SU-DHL-6 (cell line): Measurements from ENCODE around the gene OR6M1.

Experiments used
- H2AFZ ChIP-seq: fragments of 200-600 bp; sonication (generic); 2 replicates; pipeline ENCODE4 v1.6.1; 2014; ENCODE audit warnings: low read depth, mild to moderate bottlenecking, moderate library complexity, mixed read lengths, antibody characterized with exemption, low read length; ENCODE audit not compliant: severe bottlenecking
- H3F3A ChIP-seq: fragments of 200-600 bp; shearing (Covaris generic); 2 replicates; pipeline ENCODE4 v1.6.0; 2016; ENCODE audit warnings: antibody characterized with exemption, mild to moderate bottlenecking; ENCODE audit not compliant: insufficient read depth
- H3K27ac ChIP-seq: fragments of 200-600 bp; sonication (generic); 2 replicates; pipeline ENCODE4 v1.5.1; 2016; ENCODE audit warnings: low read depth, mild to moderate bottlenecking, low read length, moderate library complexity, mixed read lengths
- H3K27me3 ChIP-seq: fragments of 200-600 bp; sonication (generic), shearing (Covaris generic); 2 replicates; pipeline ENCODE4 v1.6.0; 2014; ENCODE audit warnings: mild to moderate bottlenecking, low read length
- H3K36me3 ChIP-seq: fragments of 200-600 bp; sonication (generic); 2 replicates; pipeline ENCODE4 v1.6.1; 2014; ENCODE audit warnings: mild to moderate bottlenecking, low read length, mixed read lengths
- H3K4me2 ChIP-seq: fragments of 300-600, 200-600 bp; shearing (Covaris generic), sonication (generic); 2 replicates; pipeline ENCODE4 v1.6.0; 2014; ENCODE audit warnings: low read length, low read depth, mild to moderate bottlenecking; ENCODE audit not compliant: poor library complexity, severe bottlenecking
- H3K4me3 ChIP-seq: fragments of 200-600 bp; sonication (generic); 2 replicates; pipeline ENCODE4 v1.5.1; 2014; ENCODE audit warnings: antibody characterized with exemption, low read length, mild to moderate bottlenecking, mixed read lengths; ENCODE audit not compliant: insufficient read depth, poor library complexity, severe bottlenecking
- H3K79me2 ChIP-seq: fragments of 200-600 bp; sonication (generic); 2 replicates; pipeline ENCODE4 v1.6.1; 2014; ENCODE audit warnings: mild to moderate bottlenecking, low read length, moderate library complexity; ENCODE audit not compliant: insufficient read depth
- H3K9ac ChIP-seq: fragments of 200-600 bp; sonication (generic); 2 replicates; pipeline ENCODE4 v1.7.0; 2014; ENCODE audit warnings: mild to moderate bottlenecking, low read length
- H3K9me2 ChIP-seq: fragments of 200-600 bp; sonication (generic); replicated peaks from 2 replicates; pipeline ENCODE4 v1.6.1; 2014; ENCODE audit warnings: low read length; ENCODE audit not compliant: insufficient read depth
- H3K9me3 ChIP-seq: fragments of 200-600 bp; sonication (generic); 2 replicates; pipeline ENCODE4 v1.6.1; 2014; ENCODE audit warnings: low read length, mixed read lengths; ENCODE audit not compliant: insufficient read depth
- H4K20me1 ChIP-seq: fragments of 200-600 bp; sonication (generic); 2 replicates; pipeline ENCODE4 v1.6.1; 2014; ENCODE audit warnings: low read depth, mild to moderate bottlenecking, antibody characterized with exemption, low read length, moderate library complexity, mixed read lengths
- CTCF ChIP-seq: fragments of 200-600 bp; sonication (generic); IDR thresholded peaks from one replicate; pipeline ENCODE4 v1.5.1; 2017; ENCODE audit warnings: antibody characterized with exemption, mild to moderate bottlenecking, low read length, moderate library complexity; ENCODE audit not compliant: insufficient read depth, poor library complexity, severe bottlenecking
- EZH2phosphoT487 ChIP-seq: fragments of 200-600 bp; sonication (generic), shearing (Covaris generic); conservative IDR thresholded peaks from 2 replicates; pipeline ENCODE4 v1.6.1; 2018; ENCODE audit warnings: mild to moderate bottlenecking, antibody characterized with exemption, low read length, moderate library complexity, mixed read lengths

The OR6M1 gene

GRCh38 chr11:123783536-123783935 is 22.6 kb downstream of the OR6M1 start:
- Histone ChIP-seq H3K36me3 (no peaks in the 10 kb centered on the region), H3F3A (no peaks in the 10 kb centered on the region), H4K20me1 (no peaks in the 10 kb centered on the region), H3K4me3 (no peak overlapping the region), H3K9ac (no peak overlapping the region), H3K27ac (no peak overlapping the region), H3K27me3 (no peaks in the 10 kb centered on the region), H3K79me2 (no peaks in the 10 kb centered on the region), H3K4me2 (no peak overlapping the region), H2AFZ (no peak overlapping the region), H3K9me2 (no peaks in the 10 kb centered on the region), H3K9me3 (no peaks in the 10 kb centered on the region)
- TF ChIP-seq EZH2phosphoT487 (no peak), CTCF (no peak)

- TF ChIP-seq CTCF (no peak), EZH2phosphoT487 (no peak)
These were observed 27.6 kb downstream of the OR6M1 start for GRCh38 chr11:123778511-123778910.

GRCh38 chr11:123775715-123776549 is 30.2 kb downstream of the OR6M1 start:
- no peak overlapping the region for H2AFZ ChIP-seq
- no peak for TF ChIP-seq CTCF
- H3F3A ChIP-seq = no peaks in the 10 kb centered on the region
- no peak overlapping the region for H3K4me3 ChIP-seq
- no peaks in the 10 kb centered on the region for H3K27me3 ChIP-seq
- H4K20me1 ChIP-seq = no peaks in the 10 kb centered on the region
- no peak overlapping the region for H3K27ac ChIP-seq
- no peaks in the 10 kb centered on the region for H3K36me3 ChIP-seq
- no peaks in the 10 kb centered on the region for H3K9me3 ChIP-seq
- H3K9ac ChIP-seq = no peak overlapping the region
- H3K4me2 ChIP-seq = no peak overlapping the region
- no peaks in the 10 kb centered on the region for H3K9me2 ChIP-seq
- H3K79me2 ChIP-seq = no peaks in the 10 kb centered on the region

More at GRCh38 chr11:123778511-123778910, 27.6 kb downstream of the OR6M1 start:
- H3K79me2 ChIP-seq = no peaks in the 10 kb centered on the region
- H3F3A ChIP-seq = no peaks in the 10 kb centered on the region
- H3K27ac ChIP-seq = no peak overlapping the region
- no peak overlapping the region for H3K4me3 ChIP-seq
- H3K4me2 ChIP-seq = no peak overlapping the region
- no peaks in the 10 kb centered on the region for H3K27me3 ChIP-seq
- no peaks in the 10 kb centered on the region for H3K9me3 ChIP-seq
- H3K36me3 ChIP-seq = no peaks in the 10 kb centered on the region
- H3K9me2 ChIP-seq = no peaks in the 10 kb centered on the region
- H4K20me1 ChIP-seq = no peaks in the 10 kb centered on the region
- no peak overlapping the region for H2AFZ ChIP-seq
- H3K9ac ChIP-seq = no peak overlapping the region
